Panc1 (cell line): ENCODE measurements around the gene HINT2. TPM values are rescaled to one million over a fixed set of nuclear protein-coding genes. Genes with fewer than 3 reads are reported as not detected.

Experiments used
- ATAC-seq: fragments of 200-7000 bp; cut with Tn5 transposase; 2 replicates; pipeline ENCODE4 v1.9.1; 2020; ENCODE audit warnings: mild to moderate bottlenecking, moderate library complexity
- BruUV-seq: library from RNA; stranded (reverse); fragments of 400-500 nt; replicated peaks from 2 replicates; lab custom pipeline; 2021; lab: Mats Ljungman, UMichigan
- CTCF ChIA-PET: fragments of 300-600 bp; sonication (Branson Sonifier 250); formaldehyde crosslinking; loops from one replicate; lab custom pipeline; 2022; ENCODE audit warnings: antibody characterized with exemption; lab: Charles Lee
- POLR2A ChIA-PET: fragments of 300-600 bp; sonication (Branson Sonifier 250); formaldehyde crosslinking; loops from one replicate; lab custom pipeline; 2022; ENCODE audit warnings: antibody characterized with exemption; lab: Charles Lee
- DNase-seq: peaks from one replicate; pipeline ENCODE4 v3.0.0-alpha.2; 2010; ENCODE audit warnings: low read depth, low spot score
- H3K27ac ChIP-seq: 2 replicates; pipeline ENCODE4 v1.5.1; 2011; ENCODE audit warnings: mild to moderate bottlenecking, low read length, inconsistent platforms
- H3K27me3 ChIP-seq: fragments of 200-500 bp; sonication (Bioruptor generic); 2 replicates; pipeline ENCODE4 v1.6.0; 2014; ENCODE audit warnings: low read length, inconsistent platforms; ENCODE audit not compliant: control insufficient read depth, insufficient read depth
- H3K36me3 ChIP-seq: fragments of 200-500 bp; sonication (Bioruptor generic); 2 replicates; pipeline ENCODE4 v1.5.1; 2014; ENCODE audit warnings: inconsistent platforms, mild to moderate bottlenecking, low read length, moderate library complexity; ENCODE audit not compliant: control insufficient read depth, insufficient read depth
- H3K4me1 ChIP-seq: 2 replicates; pipeline ENCODE4 v1.5.1; 2011; ENCODE audit warnings: inconsistent platforms, mild to moderate bottlenecking, low read length, moderate library complexity; ENCODE audit not compliant: control insufficient read depth, insufficient read depth
- H3K4me3 ChIP-seq, 2 experiments: 2 replicates each; pipeline ENCODE4 v1.5.1; 2011 to 2012; ENCODE audit warnings: low read depth in 2 of 2, low read length in 2 of 2, mild to moderate bottlenecking in 2 of 2, inconsistent platforms in 1 of 2, moderate library complexity in 1 of 2
- H3K9me3 ChIP-seq: fragments of 200-500 bp; sonication (Bioruptor generic); 2 replicates; pipeline ENCODE4 v1.5.1; 2014; ENCODE audit warnings: low read depth, mild to moderate bottlenecking, inconsistent platforms, low read length, moderate library complexity; ENCODE audit not compliant: control insufficient read depth, insufficient read depth
- CTCF ChIP-seq: fragments of 450-650 bp; IDR thresholded peaks from 2 replicates; pipeline ENCODE4 v1.5.1; 2017; ENCODE audit warnings: mild to moderate bottlenecking
- POLR2AphosphoS5 ChIP-seq: IDR thresholded peaks from 2 replicates; pipeline ENCODE4 v1.6.1; 2012; ENCODE audit warnings: mild to moderate bottlenecking, low read depth, low read length, moderate library complexity
- REST ChIP-seq, 2 experiments: IDR thresholded peaks; 2 replicates each; pipeline ENCODE4 v1.6.1; 2011 to 2012; ENCODE audit warnings: low read depth in 2 of 2, control low read depth in 1 of 2, low read length in 1 of 2, mild to moderate bottlenecking in 1 of 2, moderate library complexity in 1 of 2; ENCODE audit not compliant: insufficient read depth in 1 of 2
- SIN3A ChIP-seq: IDR thresholded peaks from 2 replicates; pipeline ENCODE4 v1.6.1; 2012; ENCODE audit warnings: low read depth, mild to moderate bottlenecking, low read length, moderate library complexity, borderline replicate concordance; ENCODE audit not compliant: insufficient read depth
- TCF7L2 ChIP-seq: IDR thresholded peaks from 2 replicates; pipeline ENCODE4 v1.6.1; 2011; ENCODE audit warnings: mild to moderate bottlenecking, low read depth, low read length, inconsistent platforms
- in situ Hi-C: cut with HindIII; loops from 2 replicates; pipeline ENCODE4 v1.10.0; 2016; ENCODE audit warnings: low sequenced_read_pairs, low pct_unique_long_range_greater_than_20kb
- intact Hi-C: fragments of 100-400 bp; cut with micrococcal nuclease; formaldehyde crosslinking; loops from one replicate; pipeline ENCODE4 v1.10.0; 2022; ENCODE audit not compliant: unreplicated experiment
- total RNA-seq: library from RNA; stranded (reverse); gene quantifications from one replicate; pipeline ENCODE4 v1.2.1, GENCODE V29; 2021; ENCODE audit not compliant: unreplicated experiment

The HINT2 gene
- total RNA-seq, 1 experiment from 2014 or later: 75.6 TPM

- Histone ChIP-seq H3K27ac (no peak overlapping the region), H3K36me3 (no peaks in the 10 kb centered on the region), H3K4me1 (no peaks in the 10 kb centered on the region; the same call in 1 of the 2 replicates), H3K27me3 (no peaks in the 10 kb centered on the region), H3K4me3 (no peak overlapping the region), H3K9me3 (no peaks in the 10 kb centered on the region)
- in situ Hi-C loops: no loop called here
- intact Hi-C loops: no loop called here
- ATAC-seq (no peak), DNase-seq (no peak)
- ChIA-PET CTCF (interaction anchor here (0.5 kb wide), 1 partner anchor 44 kb away, joined by 3 read pairs; no protein-coding TSS in a partner anchor), POLR2A (no interaction called here)
- no peak for TF ChIP-seq SIN3A
- no peak for TF ChIP-seq TCF7L2
- TF ChIP-seq POLR2AphosphoS5: no peak
- TF ChIP-seq CTCF: no peak
- no peak for TF ChIP-seq REST (IDR thresholded peaks at IDR 0.05; ENCODE audit: insufficient read depth in 1 of 2, low read depth in 2 of 2, low read length in 1 of 2)
- no TSS peak for BruUV-seq
These were observed 28.0 kb upstream of the HINT2 start for GRCh38 chr9:35842795-35843194.

GRCh38 chr9:35842020-35842745 is 27.3 kb upstream of the HINT2 start:
- POLR2A ChIA-PET: interaction anchor here (0.6 kb wide), 1 partner anchor 128 kb away, joined by 8 read pairs; no protein-coding TSS in a partner anchor
- no peak for TF ChIP-seq POLR2AphosphoS5
- CTCF ChIA-PET: interaction anchor here (0.5 to 0.6 kb wide), 2 partner anchors 9 to 43 kb away, joined by 3 read pairs; no protein-coding TSS in a partner anchor
- in situ Hi-C loops (no loop called here), intact Hi-C loops (no loop called here)
- Histone ChIP-seq H3K27me3 (no peaks in the 10 kb centered on the region), H3K4me3 (no peak overlapping the region), H3K27ac (no peak overlapping the region), H3K9me3 (no peaks in the 10 kb centered on the region), H3K36me3 (no peaks in the 10 kb centered on the region), H3K4me1 (no peaks in the 10 kb centered on the region; the same call in 1 of the 2 replicates)
- DNase-seq: no peak
- BruUV-seq: no TSS peak
- ATAC-seq: no peak

- DNase-seq: no peak
- H3K27me3 ChIP-seq: no peaks in the 10 kb centered on the region
- in situ Hi-C loops: no loop called here
- intact Hi-C loops: no loop called here
- H3K4me1 ChIP-seq: no peaks in the 10 kb centered on the region; the same call in 1 of the 2 replicates
- no peak for TF ChIP-seq TCF7L2
- TF ChIP-seq REST (IDR thresholded peaks at IDR 0.05; ENCODE audit: insufficient read depth in 1 of 2, low read depth in 2 of 2, low read length in 1 of 2): no peak
- TF ChIP-seq CTCF: no peak
- TF ChIP-seq POLR2AphosphoS5: no peak
- TF ChIP-seq SIN3A: no peak
- H3K4me3 ChIP-seq: no peak overlapping the region
- H3K27ac ChIP-seq: no peak overlapping the region
- H3K36me3 ChIP-seq: no peaks in the 10 kb centered on the region
- BruUV-seq: no TSS peak
- no peak for ATAC-seq
- POLR2A ChIA-PET: interaction anchor here (0.6 kb wide), 1 partner anchor 128 kb away, joined by 8 read pairs; no protein-coding TSS in a partner anchor
- CTCF ChIA-PET: interaction anchor here (0.6 kb wide), 1 partner anchor 9 kb away, joined by 3 read pairs; no protein-coding TSS in a partner anchor
- H3K9me3 ChIP-seq: no peaks in the 10 kb centered on the region
These were observed 26.7 kb upstream of the HINT2 start for GRCh38 chr9:35841645-35841900.
